ENCODE measurements around the gene BPI.
A peak's percentile ranks its signal among the peaks of the same experiment; 100 is the strongest.
"Not testable (repeated sequence)": the region's sequence is repeated elsewhere in the genome, so short reads cannot be mapped to it uniquely, and the experiment has no call there.

Gene BPI

DNA sequence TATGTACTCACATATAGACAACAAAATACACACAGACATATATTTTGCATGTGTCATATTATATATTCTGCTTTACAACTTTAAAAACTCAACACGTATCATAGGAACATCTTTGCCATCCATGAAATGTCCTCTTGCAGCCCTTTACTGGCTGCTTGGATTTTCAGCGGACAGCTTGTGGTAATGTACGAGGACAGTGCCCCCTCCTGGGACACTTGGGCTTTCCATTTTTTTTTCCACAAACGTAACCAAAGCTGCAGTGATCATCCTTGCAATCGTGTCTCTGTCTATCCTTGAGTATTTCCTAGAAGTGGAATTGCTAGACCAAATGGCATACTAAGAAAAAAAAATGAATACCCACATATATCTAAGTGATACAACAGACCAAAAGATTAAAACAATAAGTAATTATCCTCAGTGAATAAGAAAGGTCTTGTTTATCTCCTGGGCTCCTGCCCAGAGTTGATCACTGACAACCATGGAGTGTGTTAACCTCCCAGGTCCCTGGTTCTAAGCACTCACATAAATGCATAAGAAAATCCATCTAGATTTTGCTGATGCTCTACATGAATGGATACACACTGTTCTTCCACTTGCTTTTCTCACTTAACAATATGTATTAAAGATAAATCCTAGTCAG lies 18.1 kb downstream of the BPI start:
- H3K27ac Mint-ChIP-seq: no peak overlapping the region
- no peaks in the 10 kb centered on the region for H3K4me1 Mint-ChIP-seq
- H3K36me3 Mint-ChIP-seq: no peaks in the 10 kb centered on the region
- CTCF ChIA-PET: interaction anchor here (0.7 kb wide), 1 partner anchor 101 kb away, joined by 4 read pairs; no protein-coding TSS in a partner anchor
- no peak overlapping the region for H3K4me3 Mint-ChIP-seq
- no peak for DNase-seq
- peaks cover 35% of the 10 kb centered on the region for H3K27me3 Mint-ChIP-seq
- H3K9me3 Mint-ChIP-seq: no peaks in the 10 kb centered on the region

DNA sequence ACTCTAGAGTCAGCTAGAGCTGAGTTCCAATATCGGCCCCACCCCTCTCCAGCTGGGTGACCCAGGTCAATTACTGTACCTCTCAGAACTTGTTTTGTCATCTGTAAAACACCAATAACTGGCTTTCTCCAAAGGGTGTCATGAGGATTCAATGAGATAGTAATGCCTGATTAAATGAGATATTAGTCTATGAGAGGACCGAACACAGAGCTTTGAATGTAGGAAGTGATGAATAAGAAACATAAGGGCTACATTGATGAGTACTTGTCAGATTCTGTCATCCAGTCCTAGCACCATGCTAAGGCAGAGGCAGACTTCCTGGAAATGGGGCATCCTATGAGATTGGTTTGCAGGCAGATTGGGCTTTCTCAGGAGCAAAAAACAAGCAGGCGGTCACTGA lies 20.2 kb downstream of the BPI start:
- Mint-ChIP-seq H3K9me3 (no peaks in the 10 kb centered on the region), H3K36me3 (no peaks in the 10 kb centered on the region), H3K4me1 (no peaks in the 10 kb centered on the region), H3K27ac (no peak overlapping the region), H3K4me3 (no peak overlapping the region), H3K27me3 (peaks cover 43% of the 10 kb centered on the region)
- CTCF ChIA-PET: no interaction called here
- DNase-seq: no peak

DNA sequence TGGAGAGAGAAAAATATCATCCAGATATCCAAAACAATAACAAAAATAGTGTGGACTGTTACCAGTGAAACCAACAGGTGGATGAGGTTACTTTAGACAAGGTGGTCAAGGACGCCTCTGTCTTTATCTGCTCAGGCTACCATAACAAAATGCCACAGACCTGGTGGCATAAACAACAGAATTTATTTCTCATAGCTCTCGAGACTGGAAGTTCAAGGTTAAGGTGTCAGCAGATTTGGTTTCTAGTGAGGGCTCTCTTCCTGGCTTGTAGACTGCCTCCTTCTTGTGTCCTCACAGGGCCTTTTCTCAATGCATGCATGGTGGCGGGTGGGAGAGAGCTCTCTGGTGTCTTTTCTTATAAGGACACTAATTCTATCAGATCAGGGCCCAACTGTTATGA lies 21.2 kb downstream of the BPI start:
- Mint-ChIP-seq H3K36me3 (no peaks in the 10 kb centered on the region), H3K27me3 (peaks cover 39% of the 10 kb centered on the region), H3K27ac (no peak overlapping the region), H3K4me1 (no peaks in the 10 kb centered on the region), H3K4me3 (no peak overlapping the region), H3K9me3 (no peaks in the 10 kb centered on the region)
- no peak for DNase-seq
- CTCF ChIA-PET: no interaction called here

DNA sequence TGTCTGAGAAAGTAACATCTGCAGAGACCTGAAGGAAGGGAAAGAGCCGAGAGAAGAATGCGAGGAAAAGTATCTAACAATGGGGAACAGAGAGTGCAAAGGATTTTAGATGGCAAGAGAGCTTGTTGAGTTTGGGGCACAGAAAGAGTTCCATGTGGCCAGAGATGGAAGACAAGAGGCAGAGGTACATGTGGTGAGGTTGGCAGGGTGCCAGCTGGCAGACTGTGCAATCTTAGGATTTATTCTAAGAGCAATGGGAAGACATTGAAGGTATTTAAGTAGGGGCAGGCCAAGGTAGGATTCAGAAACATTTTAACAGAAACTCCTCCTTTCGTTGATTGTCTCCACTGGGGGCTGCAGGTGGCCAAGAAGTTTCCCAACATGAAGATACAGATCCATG lies 21.9 kb downstream of the BPI start:
- peaks cover 34% of the 10 kb centered on the region for H3K27me3 Mint-ChIP-seq
- H3K36me3 Mint-ChIP-seq: no peaks in the 10 kb centered on the region
- no peak overlapping the region for H3K4me3 Mint-ChIP-seq
- H3K4me1 Mint-ChIP-seq: no peaks in the 10 kb centered on the region
- H3K9me3 Mint-ChIP-seq: no peaks in the 10 kb centered on the region
- no peak for DNase-seq
- CTCF ChIA-PET: no interaction called here
- H3K27ac Mint-ChIP-seq: no peak overlapping the region

DNA sequence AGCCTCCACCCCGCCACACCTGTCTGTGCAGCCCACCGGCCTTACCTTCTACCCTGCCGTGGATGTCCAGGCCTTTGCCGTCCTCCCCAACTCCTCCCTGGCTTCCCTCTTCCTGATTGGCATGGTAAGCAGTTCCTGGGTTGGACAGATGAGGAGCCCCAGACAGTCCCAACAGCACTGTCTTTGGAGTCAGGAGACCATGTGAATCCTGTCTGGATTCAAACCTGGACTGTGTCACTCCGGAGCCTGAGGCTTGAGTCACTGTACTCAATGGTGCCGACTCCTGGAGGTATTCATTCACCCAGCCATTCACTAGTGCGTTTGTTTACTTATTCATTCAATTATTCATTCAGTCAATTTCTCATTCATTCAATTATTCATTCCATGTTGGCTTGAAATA lies 22.4 kb downstream of the BPI start:
- no peak overlapping the region for H3K27ac Mint-ChIP-seq
- no peaks in the 10 kb centered on the region for H3K9me3 Mint-ChIP-seq
- no peak overlapping the region for H3K4me3 Mint-ChIP-seq
- DNase-seq: no peak
- H3K36me3 Mint-ChIP-seq: no peaks in the 10 kb centered on the region
- peaks cover 34% of the 10 kb centered on the region for H3K27me3 Mint-ChIP-seq
- no peaks in the 10 kb centered on the region for H3K4me1 Mint-ChIP-seq
- CTCF ChIA-PET: no interaction called here

DNA sequence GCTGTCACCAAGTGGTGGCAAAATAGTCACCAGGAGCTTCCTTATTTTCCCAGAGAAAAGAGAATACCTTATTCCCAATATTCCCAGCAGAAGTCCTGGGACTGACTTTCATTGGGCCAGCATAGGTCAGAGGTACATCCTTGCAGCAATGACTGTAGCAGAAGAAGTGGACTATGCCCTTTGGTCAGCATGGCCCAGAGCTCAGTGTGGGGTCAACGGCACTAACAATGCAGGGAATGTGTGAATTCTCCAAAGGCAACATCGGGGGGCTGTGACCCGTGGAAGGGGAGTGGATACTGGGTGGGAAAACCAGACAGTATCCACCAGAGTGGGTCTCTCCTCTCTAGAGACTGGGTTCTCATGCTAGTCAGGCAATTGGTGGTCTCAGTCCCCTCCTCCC lies 26.7 kb downstream of the BPI start:
- no peaks in the 10 kb centered on the region for H3K4me1 Mint-ChIP-seq
- DNase-seq: no peak
- no peak overlapping the region for H3K4me3 Mint-ChIP-seq
- no peaks in the 10 kb centered on the region for H3K36me3 Mint-ChIP-seq
- peaks cover 32% of the 10 kb centered on the region for H3K27me3 Mint-ChIP-seq
- CTCF ChIA-PET: interaction anchor here (0.6 kb wide), 1 partner anchor 26 kb away, joined by 4 read pairs; no protein-coding TSS in a partner anchor
- no peaks in the 10 kb centered on the region for H3K9me3 Mint-ChIP-seq
- no peak overlapping the region for H3K27ac Mint-ChIP-seq

DNA sequence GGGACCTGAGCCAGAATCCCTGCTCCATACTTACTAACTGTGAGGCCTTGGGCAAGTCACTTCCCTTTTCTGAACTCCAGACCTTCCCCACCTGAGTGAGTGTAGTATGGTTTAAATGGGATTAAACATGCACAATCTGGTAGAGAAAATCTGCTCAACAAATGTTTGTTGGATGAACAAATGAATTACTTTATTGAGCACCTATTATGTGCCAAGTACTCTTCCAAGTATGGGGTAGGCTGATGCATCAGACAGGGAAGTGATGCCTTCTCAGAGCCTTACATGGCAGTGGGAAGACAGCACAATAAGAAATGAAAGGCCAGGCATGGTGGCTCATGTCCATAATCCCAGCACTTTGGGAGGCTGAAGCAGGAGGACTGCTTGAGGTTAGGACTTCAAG lies 27.3 kb downstream of the BPI start:
- DNase-seq: no peak
- no peaks in the 10 kb centered on the region for H3K9me3 Mint-ChIP-seq
- no peak overlapping the region for H3K27ac Mint-ChIP-seq
- no peaks in the 10 kb centered on the region for H3K36me3 Mint-ChIP-seq
- H3K4me1 Mint-ChIP-seq: no peaks in the 10 kb centered on the region
- CTCF ChIA-PET: no interaction called here
- no peak overlapping the region for H3K4me3 Mint-ChIP-seq
- H3K27me3 Mint-ChIP-seq: peaks cover 34% of the 10 kb centered on the region

DNA sequence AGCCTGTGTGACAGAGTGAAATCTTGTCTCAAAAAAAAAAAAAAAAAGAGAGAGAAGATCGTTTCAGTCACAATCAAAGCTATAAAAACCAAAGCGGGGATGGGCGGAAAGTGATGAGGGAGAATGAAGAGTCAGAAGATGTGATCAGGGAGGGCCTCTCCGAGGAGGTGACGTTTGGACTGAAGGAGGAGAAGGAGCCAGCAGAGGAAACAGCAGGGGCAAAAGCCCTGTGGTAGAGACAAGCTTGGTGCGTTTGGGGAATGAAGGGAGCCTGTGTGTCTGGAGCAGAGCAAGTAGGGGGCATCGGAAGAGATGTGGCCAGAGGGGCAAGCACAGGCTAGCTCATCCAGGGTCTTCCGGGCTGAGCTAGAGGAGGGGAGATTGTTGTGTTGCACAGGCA lies 27.9 kb downstream of the BPI start:
- Mint-ChIP-seq H3K36me3 (no peaks in the 10 kb centered on the region), H3K27me3 (peaks cover 35% of the 10 kb centered on the region), H3K27ac (no peak overlapping the region), H3K9me3 (no peaks in the 10 kb centered on the region), H3K4me3 (no peak overlapping the region), H3K4me1 (no peaks in the 10 kb centered on the region)
- CTCF ChIA-PET: no interaction called here
- DNase-seq: no peak

DNA sequence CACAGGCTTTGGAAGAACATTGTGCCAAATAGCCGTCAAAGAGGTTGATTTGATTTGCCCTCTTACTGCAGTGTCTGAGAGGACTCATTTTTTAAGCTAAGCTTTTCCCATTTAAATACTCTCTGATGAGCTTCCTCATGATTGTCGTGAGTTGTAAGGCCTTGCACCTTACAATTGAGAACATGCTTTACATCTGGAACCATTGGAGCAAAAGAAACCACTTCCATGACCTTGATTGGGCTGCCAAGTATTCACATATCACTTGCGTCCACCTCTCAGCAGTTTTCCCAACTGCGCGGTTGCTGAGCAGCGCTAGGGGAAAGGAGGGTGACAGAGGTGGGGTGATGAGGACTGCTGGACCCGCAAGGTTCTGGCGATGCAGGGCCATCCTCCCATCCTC lies 30.1 kb downstream of the BPI start:
- H3K27ac Mint-ChIP-seq: no peak overlapping the region
- peaks cover 35% of the 10 kb centered on the region for H3K27me3 Mint-ChIP-seq
- CTCF ChIA-PET: no interaction called here
- H3K9me3 Mint-ChIP-seq: peaks cover 7% of the 10 kb centered on the region
- no peak overlapping the region for H3K4me3 Mint-ChIP-seq
- H3K4me1 Mint-ChIP-seq: no peaks in the 10 kb centered on the region
- no peak for DNase-seq
- H3K36me3 Mint-ChIP-seq: no peaks in the 10 kb centered on the region

DNA sequence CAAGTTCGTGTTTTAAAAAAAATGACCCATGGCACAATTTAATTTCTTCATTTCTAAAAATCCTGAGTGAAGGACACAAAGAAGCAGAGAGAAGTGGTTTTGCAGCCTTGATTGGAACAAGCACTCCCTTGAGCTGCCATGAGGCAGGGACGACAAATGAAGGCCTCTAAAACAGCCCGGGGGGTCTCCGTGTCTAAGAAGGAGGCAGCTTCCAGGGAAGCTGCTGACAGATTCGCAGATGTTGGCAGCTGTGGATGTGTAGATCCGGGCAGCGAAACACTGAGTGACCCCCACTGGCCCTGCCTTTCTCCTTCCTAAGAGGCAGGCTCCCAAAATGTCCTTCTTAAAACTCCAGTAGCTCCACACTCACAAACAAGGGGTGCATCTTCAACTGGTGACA lies 32.8 kb downstream of the BPI start:
- Mint-ChIP-seq H3K27me3 (peaks cover 34% of the 10 kb centered on the region), H3K9me3 (peaks cover 7% of the 10 kb centered on the region), H3K4me1 (no peaks in the 10 kb centered on the region), H3K27ac (no peak overlapping the region), H3K4me3 (no peak overlapping the region), H3K36me3 (no peaks in the 10 kb centered on the region)
- no peak for DNase-seq
- CTCF ChIA-PET: no interaction called here

DNA sequence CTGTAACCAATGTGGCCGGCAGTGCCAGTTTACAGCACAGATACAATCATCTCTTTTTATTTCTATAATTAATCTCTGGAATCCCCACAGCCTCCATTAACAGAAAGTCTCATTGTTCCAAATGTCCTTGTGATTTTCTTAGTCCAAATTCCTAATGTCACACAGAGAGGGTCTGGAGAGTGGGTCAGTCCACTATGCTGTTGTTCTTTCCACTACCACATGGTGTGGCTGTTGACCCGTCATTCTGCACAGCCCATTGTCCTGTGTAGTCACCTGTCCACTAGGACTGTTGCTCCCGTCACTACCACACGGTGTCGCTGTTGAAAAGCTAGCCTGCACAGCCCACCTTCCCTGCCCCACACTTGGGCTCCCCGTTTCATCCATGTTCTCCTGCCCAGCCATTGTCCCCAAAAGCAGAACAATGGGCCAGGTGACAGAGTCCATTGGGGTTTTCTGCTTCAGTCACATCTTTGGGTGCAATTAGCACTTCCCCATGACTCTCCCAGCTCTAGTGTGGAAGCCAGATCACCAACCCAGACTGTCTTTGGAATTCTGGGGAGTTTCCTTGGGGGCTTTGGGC lies 33.7 kb downstream of the BPI start:
- peaks cover 32% of the 10 kb centered on the region for H3K27me3 Mint-ChIP-seq
- no peaks in the 10 kb centered on the region for H3K36me3 Mint-ChIP-seq
- H3K9me3 Mint-ChIP-seq: peaks cover 7% of the 10 kb centered on the region
- peak; percentile 52 for DNase-seq
- no peaks in the 10 kb centered on the region for H3K4me1 Mint-ChIP-seq
- CTCF ChIA-PET: interaction anchor here (1.0 to 1.3 kb wide), 2 partner anchors 8 to 17 kb away, joined by 4 read pairs; no protein-coding TSS in a partner anchor
- H3K27ac Mint-ChIP-seq: no peak overlapping the region
- H3K4me3 Mint-ChIP-seq: no peak overlapping the region

DNA sequence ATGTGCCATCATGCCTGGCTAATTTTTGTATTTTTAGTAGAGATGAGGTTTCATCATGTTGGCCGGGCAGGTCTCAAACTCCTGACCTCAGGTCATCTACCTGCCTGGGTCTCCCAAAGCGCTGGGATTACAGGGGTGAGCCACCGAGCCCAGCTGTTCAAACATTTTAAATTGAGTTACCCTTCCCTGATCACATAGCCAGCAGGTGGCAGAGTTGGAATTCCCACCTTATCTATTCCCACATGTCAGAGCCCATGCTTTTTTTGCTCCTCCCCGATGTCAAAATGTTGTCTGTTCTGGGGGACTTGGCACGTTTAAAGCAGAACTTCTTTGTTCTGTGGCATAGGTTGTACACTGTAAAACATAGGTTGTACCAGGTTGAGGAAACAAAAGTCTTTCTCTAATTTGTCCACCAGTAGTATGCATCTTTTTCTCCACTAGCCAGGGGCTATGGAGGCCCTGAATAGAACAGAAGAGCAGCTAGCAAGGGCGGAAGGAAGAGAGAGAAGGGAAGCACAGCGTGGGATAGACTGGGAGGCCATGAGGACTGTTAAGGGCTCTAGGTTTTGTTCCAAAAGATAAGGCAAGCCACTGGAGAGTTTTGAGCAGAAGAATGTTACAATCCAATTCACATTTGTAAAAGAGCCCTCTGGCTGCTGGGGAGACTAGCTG lies 35.0 kb downstream of the BPI start:
- H3K27ac Mint-ChIP-seq: no peak overlapping the region
- peaks cover 7% of the 10 kb centered on the region for H3K9me3 Mint-ChIP-seq
- no peak for DNase-seq
- no peak overlapping the region for H3K4me3 Mint-ChIP-seq
- H3K27me3 Mint-ChIP-seq: peaks cover 29% of the 10 kb centered on the region
- no peaks in the 10 kb centered on the region for H3K36me3 Mint-ChIP-seq
- no peaks in the 10 kb centered on the region for H3K4me1 Mint-ChIP-seq
- CTCF ChIA-PET: interaction anchor here (1.0 to 1.3 kb wide), 2 partner anchors 10 to 15 kb away, joined by 4 read pairs; no protein-coding TSS in a partner anchor

DNA sequence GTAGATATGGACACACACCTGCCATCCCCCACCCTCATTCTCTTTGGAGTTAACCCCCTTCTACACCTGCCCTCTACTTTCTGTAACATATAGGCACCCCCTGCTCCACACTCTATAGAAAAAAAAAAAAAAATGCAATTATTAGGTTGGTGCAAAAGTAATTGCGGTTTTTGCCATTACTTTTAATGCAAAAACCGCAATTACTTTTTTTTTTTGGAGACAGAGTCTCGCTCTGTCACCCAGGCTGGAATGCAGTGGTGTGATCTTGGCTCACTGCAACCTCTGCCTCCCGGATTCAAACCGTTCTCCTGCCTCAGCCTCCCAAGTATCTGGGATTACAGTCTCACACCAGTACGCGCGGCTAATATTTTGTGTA lies 35.6 kb downstream of the BPI start:
- peaks cover 29% of the 10 kb centered on the region for H3K27me3 Mint-ChIP-seq
- H3K27ac Mint-ChIP-seq, DNase-seq, H3K36me3 Mint-ChIP-seq, H3K4me1 Mint-ChIP-seq, CTCF ChIA-PET, H3K9me3 Mint-ChIP-seq, H3K4me3 Mint-ChIP-seq: not testable (repeated sequence)

DNA sequence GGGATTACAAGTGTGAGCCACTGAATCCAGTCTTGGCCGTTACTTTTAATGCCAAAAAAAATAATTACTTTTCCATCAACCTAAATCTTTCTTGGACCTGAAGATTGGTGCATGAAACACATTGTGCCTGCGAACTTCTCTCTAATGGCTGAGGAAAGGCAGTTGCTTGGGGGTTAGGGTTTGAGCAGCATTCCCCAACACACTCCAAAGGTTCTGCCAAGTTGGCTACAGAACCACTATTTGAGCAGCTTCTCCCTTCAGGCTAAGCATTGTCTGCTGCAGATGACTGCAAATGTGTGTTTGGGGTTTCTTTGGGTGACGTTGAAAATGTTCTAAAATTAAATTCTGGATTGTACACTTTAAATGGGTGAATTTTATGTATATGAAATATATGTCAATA lies 36.0 kb downstream of the BPI start:
- peaks cover 29% of the 10 kb centered on the region for H3K27me3 Mint-ChIP-seq
- no peak overlapping the region for H3K4me3 Mint-ChIP-seq
- no peak overlapping the region for H3K27ac Mint-ChIP-seq
- CTCF ChIA-PET: interaction anchor here (0.6 kb wide), 1 partner anchor 149 kb away, joined by 3 read pairs; no protein-coding TSS in a partner anchor
- DNase-seq: no peak
- H3K9me3 Mint-ChIP-seq: peaks cover 7% of the 10 kb centered on the region
- no peaks in the 10 kb centered on the region for H3K4me1 Mint-ChIP-seq
- no peaks in the 10 kb centered on the region for H3K36me3 Mint-ChIP-seq

DNA sequence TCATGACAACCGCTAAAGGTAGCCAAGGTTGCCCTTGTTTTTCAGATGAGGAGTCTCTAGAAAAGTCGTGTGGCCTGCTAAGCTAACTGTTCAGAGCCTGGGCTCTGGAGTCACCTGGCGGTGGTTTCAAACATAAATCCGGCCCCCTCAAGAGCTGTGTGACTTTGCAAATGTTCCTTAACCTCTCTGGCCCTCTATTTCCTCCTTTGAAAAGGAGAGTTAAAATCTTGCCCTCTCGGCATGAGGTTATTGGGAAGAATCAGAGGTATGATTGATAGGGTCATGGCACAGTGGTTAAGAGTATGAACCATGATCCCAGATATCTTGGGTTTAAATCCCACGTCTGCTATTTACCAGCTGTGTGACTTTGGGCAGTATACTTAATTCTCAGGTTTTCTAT lies 36.7 kb downstream of the BPI start:
- Mint-ChIP-seq H3K4me1 (no peaks in the 10 kb centered on the region), H3K27me3 (peaks cover 26% of the 10 kb centered on the region), H3K9me3 (peaks cover 7% of the 10 kb centered on the region), H3K36me3 (no peaks in the 10 kb centered on the region), H3K27ac (no peak overlapping the region), H3K4me3 (no peak overlapping the region)
- CTCF ChIA-PET: interaction anchor here (0.6 kb wide), 1 partner anchor 150 kb away, joined by 3 read pairs; no protein-coding TSS in a partner anchor
- no peak for DNase-seq
